ENCODE results near the gene TCAIM.
"Not testable (repeated sequence)": the region's sequence is repeated elsewhere in the genome, so short reads cannot be mapped to it uniquely, and the experiment has no call there.

DNA sequence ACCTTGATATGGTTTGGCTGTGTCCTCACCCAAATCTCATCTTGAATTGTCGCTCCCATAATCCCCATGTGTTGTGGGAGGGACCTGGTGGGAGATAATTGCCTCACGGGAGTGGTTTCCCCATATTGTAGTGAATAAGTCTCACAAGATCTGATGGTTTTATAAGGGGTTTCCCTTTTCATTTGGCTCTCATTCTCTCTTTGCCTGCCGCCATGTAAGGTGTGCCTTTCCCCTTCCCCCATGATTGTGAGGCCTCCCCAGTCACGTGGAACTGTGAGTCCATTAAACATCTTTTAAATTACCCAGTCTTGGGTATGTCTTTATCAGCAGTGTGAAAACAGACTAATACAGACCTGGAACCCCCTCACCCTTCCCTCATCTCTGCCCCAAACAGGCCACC, 79.6 kb downstream of the TCAIM start:
- TF ChIP-seq, protein P1, sequence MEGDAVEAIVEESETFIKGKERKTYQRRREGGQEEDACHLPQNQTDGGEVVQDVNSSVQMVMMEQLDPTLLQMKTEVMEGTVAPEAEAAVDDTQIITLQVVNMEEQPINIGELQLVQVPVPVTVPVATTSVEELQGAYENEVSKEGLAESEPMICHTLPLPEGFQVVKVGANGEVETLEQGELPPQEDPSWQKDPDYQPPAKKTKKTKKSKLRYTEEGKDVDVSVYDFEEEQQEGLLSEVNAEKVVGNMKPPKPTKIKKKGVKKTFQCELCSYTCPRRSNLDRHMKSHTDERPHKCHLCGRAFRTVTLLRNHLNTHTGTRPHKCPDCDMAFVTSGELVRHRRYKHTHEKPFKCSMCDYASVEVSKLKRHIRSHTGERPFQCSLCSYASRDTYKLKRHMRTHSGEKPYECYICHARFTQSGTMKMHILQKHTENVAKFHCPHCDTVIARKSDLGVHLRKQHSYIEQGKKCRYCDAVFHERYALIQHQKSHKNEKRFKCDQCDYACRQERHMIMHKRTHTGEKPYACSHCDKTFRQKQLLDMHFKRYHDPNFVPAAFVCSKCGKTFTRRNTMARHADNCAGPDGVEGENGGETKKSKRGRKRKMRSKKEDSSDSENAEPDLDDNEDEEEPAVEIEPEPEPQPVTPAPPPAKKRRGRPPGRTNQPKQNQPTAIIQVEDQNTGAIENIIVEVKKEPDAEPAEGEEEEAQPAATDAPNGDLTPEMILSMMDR (IDR thresholded peaks at IDR 0.05): not testable (repeated sequence)
- not testable (repeated sequence) for TF ChIP-seq POLR2A (IDR thresholded peaks at IDR 0.05)

Data from thyroid gland (tissue), 4 donors.